KMS-11 (cell line): ENCODE measurements around the gene TAS2R16.

Source experiments
- H2AFZ ChIP-seq: fragments of 200-600 bp; sonication (generic); 2 replicates; pipeline ENCODE4 v1.6.1; 2016; ENCODE audit warnings: antibody characterized with exemption, mixed run types, low read depth
- H3K27ac ChIP-seq: fragments of 200-600 bp; sonication (generic); 2 replicates; pipeline ENCODE4 v1.6.1; 2016; ENCODE audit warnings: mild to moderate bottlenecking, mixed run types
- H3K27me3 ChIP-seq: fragments of 200-600 bp; sonication (generic); 2 replicates; pipeline ENCODE4 v1.6.1; 2017; ENCODE audit warnings: mild to moderate bottlenecking, low read depth, mixed run types, moderate library complexity; ENCODE audit not compliant: insufficient read depth
- H3K36me3 ChIP-seq: fragments of 200-600 bp; sonication (generic); 2 replicates; pipeline ENCODE4 v1.6.1; 2017; ENCODE audit warnings: mild to moderate bottlenecking, mixed run types; ENCODE audit not compliant: insufficient read depth
- H3K4me1 ChIP-seq: fragments of 200-600 bp; sonication (generic); 2 replicates; pipeline ENCODE4 v1.6.1; 2016; ENCODE audit warnings: mild to moderate bottlenecking, low read depth, mixed run types; ENCODE audit not compliant: poor library complexity, severe bottlenecking
- H3K4me2 ChIP-seq: fragments of 200-600 bp; sonication (generic); 2 replicates; pipeline ENCODE4 v1.7.0; 2016; ENCODE audit warnings: mild to moderate bottlenecking, mixed run types
- H3K4me3 ChIP-seq: fragments of 200-600 bp; sonication (generic); IDR thresholded peaks from 2 replicates; pipeline ENCODE4 v1.6.1; 2017; ENCODE audit warnings: low read depth, low read length, mixed read lengths; ENCODE audit not compliant: insufficient read depth
- H3K79me2 ChIP-seq: fragments of 200-600 bp; sonication (generic); 2 replicates; pipeline ENCODE4 v1.6.1; 2016; ENCODE audit warnings: low read depth, mixed run types; ENCODE audit not compliant: insufficient read depth
- H3K9ac ChIP-seq: fragments of 200-600 bp; sonication (generic); 2 replicates; pipeline ENCODE4 v1.6.1; 2016; ENCODE audit warnings: mild to moderate bottlenecking, mixed run types
- H4K20me1 ChIP-seq: fragments of 200-600 bp; sonication (generic); 2 replicates; pipeline ENCODE4 v1.6.1; 2016; ENCODE audit warnings: mild to moderate bottlenecking, mixed run types; ENCODE audit not compliant: insufficient read depth
- TF ChIP-seq, protein P1 (sequence below): fragments of 200-600 bp; sonication (generic); conservative IDR thresholded peaks from 2 replicates; pipeline ENCODE4 v1.6.1; 2017; ENCODE audit warnings: low read depth, mild to moderate bottlenecking, antibody characterized with exemption, low read length, moderate library complexity, mixed read lengths

The TAS2R16 gene

DNA sequence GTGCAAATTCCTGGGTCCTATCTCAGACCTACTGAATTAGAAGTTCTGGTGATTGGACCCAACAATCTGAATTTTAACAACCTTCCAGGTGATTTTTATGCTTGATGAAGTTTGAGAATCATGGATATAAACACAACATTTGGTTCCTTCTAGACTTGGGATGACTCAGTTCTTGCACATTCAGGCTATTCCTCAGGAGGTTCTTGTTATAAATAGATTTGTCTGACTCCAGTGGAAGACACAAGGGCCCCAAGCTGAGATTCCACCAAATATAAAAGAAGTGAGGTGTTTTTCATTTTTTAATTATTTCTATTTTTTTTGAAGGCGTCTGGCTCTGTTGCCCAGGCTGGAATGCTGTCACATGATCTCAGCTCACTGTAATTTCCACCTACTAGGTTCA is 9.4 kb upstream of the TAS2R16 start:
- H3K4me3 ChIP-seq = no peak overlapping the region
- H3K9ac ChIP-seq = no peak overlapping the region
- H3K36me3 ChIP-seq = no peaks in the 10 kb centered on the region
- no peaks in the 10 kb centered on the region for H4K20me1 ChIP-seq
- no peaks in the 10 kb centered on the region for H3K79me2 ChIP-seq
- H3K4me2 ChIP-seq = no peak overlapping the region
- H3K27me3 ChIP-seq = no peaks in the 10 kb centered on the region
- no peak overlapping the region for H2AFZ ChIP-seq
- H3K4me1 ChIP-seq = no peaks in the 10 kb centered on the region
- H3K27ac ChIP-seq = no peak overlapping the region
- TF ChIP-seq, protein P1, sequence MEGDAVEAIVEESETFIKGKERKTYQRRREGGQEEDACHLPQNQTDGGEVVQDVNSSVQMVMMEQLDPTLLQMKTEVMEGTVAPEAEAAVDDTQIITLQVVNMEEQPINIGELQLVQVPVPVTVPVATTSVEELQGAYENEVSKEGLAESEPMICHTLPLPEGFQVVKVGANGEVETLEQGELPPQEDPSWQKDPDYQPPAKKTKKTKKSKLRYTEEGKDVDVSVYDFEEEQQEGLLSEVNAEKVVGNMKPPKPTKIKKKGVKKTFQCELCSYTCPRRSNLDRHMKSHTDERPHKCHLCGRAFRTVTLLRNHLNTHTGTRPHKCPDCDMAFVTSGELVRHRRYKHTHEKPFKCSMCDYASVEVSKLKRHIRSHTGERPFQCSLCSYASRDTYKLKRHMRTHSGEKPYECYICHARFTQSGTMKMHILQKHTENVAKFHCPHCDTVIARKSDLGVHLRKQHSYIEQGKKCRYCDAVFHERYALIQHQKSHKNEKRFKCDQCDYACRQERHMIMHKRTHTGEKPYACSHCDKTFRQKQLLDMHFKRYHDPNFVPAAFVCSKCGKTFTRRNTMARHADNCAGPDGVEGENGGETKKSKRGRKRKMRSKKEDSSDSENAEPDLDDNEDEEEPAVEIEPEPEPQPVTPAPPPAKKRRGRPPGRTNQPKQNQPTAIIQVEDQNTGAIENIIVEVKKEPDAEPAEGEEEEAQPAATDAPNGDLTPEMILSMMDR = no peak

DNA sequence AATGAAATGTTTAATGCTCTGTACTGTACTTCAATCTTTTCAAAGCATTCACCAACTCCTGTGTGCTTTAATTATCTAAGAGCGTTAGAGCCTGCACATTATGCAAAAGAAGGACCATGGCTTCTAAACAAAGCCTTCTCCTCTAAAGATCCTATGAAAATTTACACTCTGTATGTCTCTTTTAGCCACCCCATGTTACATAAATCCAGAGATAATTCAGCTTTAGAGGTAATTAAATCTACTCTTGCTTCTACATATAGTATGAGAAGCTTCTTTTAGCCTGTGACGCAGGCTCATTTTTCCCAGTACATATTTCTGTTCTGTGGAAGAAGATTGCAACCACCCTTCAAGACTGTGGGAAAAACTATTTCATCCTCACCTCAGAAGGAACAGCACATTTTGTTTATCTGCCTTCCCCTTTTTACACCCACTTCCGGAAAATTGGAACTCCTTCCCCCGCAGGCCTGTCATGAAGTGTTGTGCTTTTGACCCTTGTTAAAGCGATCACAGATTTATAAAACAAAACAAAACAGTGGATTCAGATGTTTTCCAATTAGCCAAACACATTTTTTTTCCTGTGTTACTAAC is 8.1 kb upstream of the TAS2R16 start:
- Histone ChIP-seq H3K36me3 (no peaks in the 10 kb centered on the region), H3K9ac (no peak overlapping the region), H3K27me3 (no peaks in the 10 kb centered on the region), H2AFZ (no peak overlapping the region), H4K20me1 (no peaks in the 10 kb centered on the region), H3K79me2 (no peaks in the 10 kb centered on the region), H3K4me2 (no peak overlapping the region), H3K4me3 (no peak overlapping the region), H3K4me1 (no peaks in the 10 kb centered on the region), H3K27ac (no peak overlapping the region)
- TF ChIP-seq, protein P1 = no peak

DNA sequence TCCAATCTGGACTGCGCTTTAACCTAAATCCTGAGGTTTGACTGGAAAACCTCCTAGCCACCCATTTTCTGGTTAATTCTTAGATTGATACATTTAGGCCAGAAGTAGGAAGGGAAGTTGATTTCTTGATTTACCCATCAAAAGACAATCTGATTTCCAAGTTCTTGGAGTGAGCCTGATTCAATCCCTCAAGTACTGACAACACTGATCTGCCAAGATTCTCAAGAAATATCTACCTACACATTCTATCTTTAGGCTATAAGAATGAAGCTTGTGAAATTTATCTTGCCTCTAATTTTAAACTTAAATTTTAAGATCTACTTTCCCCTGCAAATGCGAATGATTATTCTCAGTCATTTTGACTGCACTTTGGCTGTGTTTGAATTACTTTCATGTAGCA is 5.9 kb downstream of the TAS2R16 start:
- H3K4me2 ChIP-seq = no peak overlapping the region
- H3K4me1 ChIP-seq = no peaks in the 10 kb centered on the region
- TF ChIP-seq, protein P1 = no peak
- H3K27me3 ChIP-seq = no peaks in the 10 kb centered on the region
- no peaks in the 10 kb centered on the region for H3K36me3 ChIP-seq
- no peak overlapping the region for H2AFZ ChIP-seq
- H4K20me1 ChIP-seq = no peaks in the 10 kb centered on the region
- H3K27ac ChIP-seq = no peak overlapping the region
- H3K4me3 ChIP-seq = no peak overlapping the region
- H3K9ac ChIP-seq = no peak overlapping the region
- no peaks in the 10 kb centered on the region for H3K79me2 ChIP-seq

DNA sequence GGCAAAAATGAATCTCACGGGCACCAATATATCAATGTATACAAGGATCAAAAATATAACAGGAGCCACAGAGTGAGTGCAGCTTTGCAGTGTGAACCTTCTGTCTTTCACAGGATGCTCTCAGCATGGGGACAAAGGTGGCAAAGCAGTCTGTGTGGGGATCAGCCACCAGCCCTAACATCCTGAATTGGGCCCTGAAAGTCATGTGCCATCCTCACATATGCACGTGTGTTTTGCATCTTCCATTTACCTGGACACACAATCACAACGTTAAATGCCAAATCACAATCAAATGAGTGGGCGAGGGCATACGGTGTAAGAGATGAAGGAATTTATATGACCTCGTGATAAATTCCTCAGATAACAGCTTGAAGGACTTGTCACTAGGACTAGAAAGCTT is 6.5 kb downstream of the TAS2R16 start:
- H3K4me3 ChIP-seq = no peak overlapping the region
- H2AFZ ChIP-seq = no peak overlapping the region
- H3K4me2 ChIP-seq = no peak overlapping the region
- no peak overlapping the region for H3K27ac ChIP-seq
- no peaks in the 10 kb centered on the region for H3K36me3 ChIP-seq
- H3K4me1 ChIP-seq = no peaks in the 10 kb centered on the region
- TF ChIP-seq, protein P1 = no peak
- no peak overlapping the region for H3K9ac ChIP-seq
- no peaks in the 10 kb centered on the region for H3K79me2 ChIP-seq
- H4K20me1 ChIP-seq = no peaks in the 10 kb centered on the region
- no peaks in the 10 kb centered on the region for H3K27me3 ChIP-seq
